ENCODE measurements around the gene NSMCE1. TPM values are rescaled to one million over a fixed set of nuclear protein-coding genes. Genes with fewer than 3 reads are reported as not detected.

The NSMCE1 gene
- total RNA-seq, 1 donor from 2014 or later = 53.0 TPM

- TF ChIP-seq, protein P1, sequence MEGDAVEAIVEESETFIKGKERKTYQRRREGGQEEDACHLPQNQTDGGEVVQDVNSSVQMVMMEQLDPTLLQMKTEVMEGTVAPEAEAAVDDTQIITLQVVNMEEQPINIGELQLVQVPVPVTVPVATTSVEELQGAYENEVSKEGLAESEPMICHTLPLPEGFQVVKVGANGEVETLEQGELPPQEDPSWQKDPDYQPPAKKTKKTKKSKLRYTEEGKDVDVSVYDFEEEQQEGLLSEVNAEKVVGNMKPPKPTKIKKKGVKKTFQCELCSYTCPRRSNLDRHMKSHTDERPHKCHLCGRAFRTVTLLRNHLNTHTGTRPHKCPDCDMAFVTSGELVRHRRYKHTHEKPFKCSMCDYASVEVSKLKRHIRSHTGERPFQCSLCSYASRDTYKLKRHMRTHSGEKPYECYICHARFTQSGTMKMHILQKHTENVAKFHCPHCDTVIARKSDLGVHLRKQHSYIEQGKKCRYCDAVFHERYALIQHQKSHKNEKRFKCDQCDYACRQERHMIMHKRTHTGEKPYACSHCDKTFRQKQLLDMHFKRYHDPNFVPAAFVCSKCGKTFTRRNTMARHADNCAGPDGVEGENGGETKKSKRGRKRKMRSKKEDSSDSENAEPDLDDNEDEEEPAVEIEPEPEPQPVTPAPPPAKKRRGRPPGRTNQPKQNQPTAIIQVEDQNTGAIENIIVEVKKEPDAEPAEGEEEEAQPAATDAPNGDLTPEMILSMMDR (IDR thresholded peaks at IDR 0.05) = no peak
- intact Hi-C loops (cut with DNase I) = no loop called here
- peaks cover 33% of the 10 kb centered on the region for H3K4me1 ChIP-seq
- no peaks in the 10 kb centered on the region for H3K27me3 ChIP-seq (ENCODE audit: low read depth)
- H3K27ac ChIP-seq = no peak overlapping the region
- no peak overlapping the region for H3K4me3 ChIP-seq
- H3K9me3 ChIP-seq = no peaks in the 10 kb centered on the region
- ATAC-seq (no peak), DNase-seq (no peak)
- H3K36me3 ChIP-seq = no peaks in the 10 kb centered on the region
Observed at GRCh38 chr16:27311897-27312303, 43.3 kb upstream of the NSMCE1 start.

DNA sequence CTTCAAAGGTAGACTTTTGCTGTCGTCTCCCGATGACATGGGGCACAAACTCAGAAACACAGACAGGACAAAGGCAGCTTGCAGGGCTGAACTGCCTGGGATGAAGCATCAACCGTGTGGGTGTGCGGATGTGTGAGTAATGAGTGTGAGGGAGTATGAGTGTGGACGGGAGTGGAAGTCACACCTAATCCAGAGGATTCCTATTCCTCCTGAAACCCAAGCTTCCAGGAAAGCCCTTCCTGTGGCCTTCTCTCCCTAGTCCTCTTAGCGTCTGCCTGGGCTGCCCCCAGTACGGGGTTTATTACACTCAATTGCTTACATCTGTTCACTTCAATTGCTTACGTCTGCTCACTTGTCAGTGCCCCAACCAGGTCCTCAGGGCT lies 42.9 kb upstream of the NSMCE1 start:
- Histone ChIP-seq H3K9me3 (no peaks in the 10 kb centered on the region), H3K36me3 (no peaks in the 10 kb centered on the region), H3K4me1 (peaks cover 28% of the 10 kb centered on the region), H3K4me3 (no peak overlapping the region), H3K27me3 (ENCODE audit: low read depth) (no peaks in the 10 kb centered on the region), H3K27ac (no peak overlapping the region)
- ATAC-seq (no peak), DNase-seq (no peak)
- TF ChIP-seq, protein P1 (IDR thresholded peaks at IDR 0.05) = no peak
- intact Hi-C loops (cut with DNase I) = no loop called here

GRCh38 chr16:27310576-27311447 lies 42.2 kb upstream of the NSMCE1 start:
- Histone ChIP-seq H3K4me3 (no peak overlapping the region), H3K27ac (no peak overlapping the region), H3K9me3 (no peaks in the 10 kb centered on the region), H3K27me3 (ENCODE audit: low read depth) (no peaks in the 10 kb centered on the region), H3K4me1 (peaks cover 22% of the 10 kb centered on the region), H3K36me3 (no peaks in the 10 kb centered on the region)
- ATAC-seq (no peak), DNase-seq (no peak)
- intact Hi-C loops (cut with DNase I) = no loop called here
- TF ChIP-seq, protein P1 (IDR thresholded peaks at IDR 0.05) = no peak

GRCh38 chr16:27308792-27309191 lies 40.2 kb upstream of the NSMCE1 start:
- no peak overlapping the region for H3K4me3 ChIP-seq
- DNase-seq = no peak
- H3K27ac ChIP-seq = no peak overlapping the region
- intact Hi-C loops (cut with DNase I) = no loop called here
- H3K27me3 ChIP-seq (ENCODE audit: low read depth) = no peaks in the 10 kb centered on the region
- H3K36me3 ChIP-seq = no peaks in the 10 kb centered on the region
- no peaks in the 10 kb centered on the region for H3K9me3 ChIP-seq
- no peak for ATAC-seq
- TF ChIP-seq, protein P1 (IDR thresholded peaks at IDR 0.05) = no peak
- peaks cover 21% of the 10 kb centered on the region for H3K4me1 ChIP-seq

- no peaks in the 10 kb centered on the region for H3K36me3 ChIP-seq
- no peaks in the 10 kb centered on the region for H3K9me3 ChIP-seq
- ATAC-seq (no peak), DNase-seq (no peak)
- H3K27me3 ChIP-seq (ENCODE audit: low read depth) = no peaks in the 10 kb centered on the region
- intact Hi-C loops (cut with DNase I) = no loop called here
- no peak overlapping the region for H3K4me3 ChIP-seq
- H3K27ac ChIP-seq = no peak overlapping the region
- TF ChIP-seq, protein P1 (IDR thresholded peaks at IDR 0.05) = no peak
- peaks cover 13% of the 10 kb centered on the region for H3K4me1 ChIP-seq
Observed at GRCh38 chr16:27305839-27306442, 37.4 kb upstream of the NSMCE1 start.
